Heart left ventricle (tissue), 16 donors: ENCODE measurements around the gene STK36. TPM values are rescaled to one million over a fixed set of nuclear protein-coding genes. Genes with fewer than 3 reads are reported as not detected.

Experiments
- ATAC-seq, 4 donors: fragments of 200-7000 bp; cut with Tn5 transposase; one replicate each; pipeline ENCODE4 v1.9.1; 2020 to 2022; ENCODE audit warnings: moderate library complexity in 4 of 4, mild to moderate bottlenecking in 3 of 4, moderate number of reproducible peaks in 1 of 4
- DNase-seq, 5 donors: peaks; one replicate each; pipeline ENCODE4 v3.0.0-alpha.2; 2020
- H3K27ac ChIP-seq, 12 donors: fragments of 200-600 bp; sonication (generic) in 4 of 12; one replicate each; pipeline versions ENCODE4 v1.5.0 to v1.8.0; 2016 to 2022; ENCODE audit warnings: mild to moderate bottlenecking in 2 of 12
- H3K27me3 ChIP-seq, 9 donors: fragments of 200-600 bp; sonication (generic) in 2 of 9; one replicate each; pipeline versions ENCODE4 v1.5.1 to v1.8.0; 2016 to 2022; ENCODE audit warnings: mild to moderate bottlenecking in 3 of 9
- H3K36me3 ChIP-seq, 9 donors: fragments of 200-600 bp; sonication (generic) in 2 of 9; one replicate each; pipeline versions ENCODE4 v1.5.0 to v1.8.0; 2018 to 2022; ENCODE audit warnings: mild to moderate bottlenecking in 2 of 9
- H3K4me1 ChIP-seq, 12 donors: fragments of 200-600 bp; sonication (generic) in 4 of 12; one replicate each; pipeline versions ENCODE4 v1.5.0 to v1.8.0; 2016 to 2022; ENCODE audit warnings: mild to moderate bottlenecking in 3 of 12
- H3K4me3 ChIP-seq, 12 donors: fragments of 200-600 bp; sonication (generic) in 4 of 12; one replicate each; pipeline versions ENCODE4 v1.5.0 to v1.8.0; 2017 to 2022; ENCODE audit warnings: mild to moderate bottlenecking in 9 of 12, moderate library complexity in 4 of 12
- H3K9me3 ChIP-seq, 12 donors: fragments of 200-600 bp; sonication (generic) in 4 of 12; one replicate each; pipeline versions ENCODE4 v1.5.0 to v1.8.0; 2016 to 2022; ENCODE audit warnings: mild to moderate bottlenecking in 1 of 12
- POLR2A ChIP-seq, 2 donors: fragments of 450-650 bp; IDR thresholded peaks; one replicate each; pipeline ENCODE4 v1.6.1; 2017; ENCODE audit warnings: antibody characterized with exemption in 2 of 2, mild to moderate bottlenecking in 2 of 2, moderate library complexity in 2 of 2
- WGBS, 4 donors: extraction: QIAGEN DNeasy Blood & Tissue Kit in 2 of 4; methylation state at CpG; one replicate each; pipeline versions ENCODE4 v1.1.5 to v1.1.7; 2013 to 2018; 5-methylcytosine and 5-hydroxymethylcytosine counted together
- intact Hi-C, 10 donors: fragments of 100-400 bp; cut with DNase I; formaldehyde crosslinking; loops; one replicate each; pipeline versions ENCODE4 v1.11.1 to v1.14.2; 2022
- long read RNA-seq, 3 donors: library from polyadenylated mRNA; unstranded; transcript quantifications; one replicate each; pipeline ENCODE4 v2.0.0, GENCODE V29; 2020 to 2021
- polyA plus RNA-seq, 2 donors: library from polyadenylated mRNA; stranded (reverse); fragments of 200-250 nt; gene quantifications; one replicate each; pipeline ENCODE4 v1.2.3, GENCODE V29; 2013
- total RNA-seq, 9 donors: library from RNA; depleted of rRNA in 2 of 9; stranded (reverse); fragments of >200 nt in 2 of 9; fragmentation: NEBNext Ultra II Directional in 3 of 9; extraction: Animal tissue kit (Norgen Biotek cat#: 25700) in 3 of 9; gene quantifications; one replicate each; pipeline versions ENCODE4 v1.1.0 to v1.2.4, GENCODE V29; 2016 to 2023
- TF ChIP-seq, protein P1 (sequence below), 12 donors: fragments of 200-600 bp; sonication (generic) in 4 of 12; IDR thresholded peaks; one replicate each; pipeline versions ENCODE4 v1.5.0 to v1.8.0; 2018 to 2022; ENCODE audit warnings: antibody characterized with exemption in 12 of 12, mild to moderate bottlenecking in 5 of 12
- donor health status: ischemic (EF 13 %, LVEDD 7.1; RV severe dilation, severe dysfunction).
- donor health status: healthy with polysubstance abuse.
- donor health status: DM: no; HTN: yes; CAD: no.
- donor health status: DM: no; HTN: no; CAD: no.
- donor health status: ischemic (EF 25% LVEDD 6.9; RV normal size, moderate dysfunction).
- donor health status: ischemic (EF 25% LVEDD 5.7; RV mildly dilated, moderate dysfunction).
- donor health status: healthy.
- donor health status: DM: yes; HTN: yes; CAD: no.
- donor health status: ischemic (EF 35%, LVEDD 5.7; RV mildly dilated, moderate dysfunction).
- donor health status: nonischemic (EF 11% LVEDD 7.7; RV severe dilation, severe dysfunction).
- donor health status: DM: yes; HTN: yes; CAD: no.
- donor health status: PGD.
- donor health status: ischemic (EF 29% LVEDD 5.4; RV normal size, mild dysfunction).
- donor health status: nonischemic (EF 23%, LVEDD 6.1; RV moderate dilation, normal function).

The STK36 gene, protein sequence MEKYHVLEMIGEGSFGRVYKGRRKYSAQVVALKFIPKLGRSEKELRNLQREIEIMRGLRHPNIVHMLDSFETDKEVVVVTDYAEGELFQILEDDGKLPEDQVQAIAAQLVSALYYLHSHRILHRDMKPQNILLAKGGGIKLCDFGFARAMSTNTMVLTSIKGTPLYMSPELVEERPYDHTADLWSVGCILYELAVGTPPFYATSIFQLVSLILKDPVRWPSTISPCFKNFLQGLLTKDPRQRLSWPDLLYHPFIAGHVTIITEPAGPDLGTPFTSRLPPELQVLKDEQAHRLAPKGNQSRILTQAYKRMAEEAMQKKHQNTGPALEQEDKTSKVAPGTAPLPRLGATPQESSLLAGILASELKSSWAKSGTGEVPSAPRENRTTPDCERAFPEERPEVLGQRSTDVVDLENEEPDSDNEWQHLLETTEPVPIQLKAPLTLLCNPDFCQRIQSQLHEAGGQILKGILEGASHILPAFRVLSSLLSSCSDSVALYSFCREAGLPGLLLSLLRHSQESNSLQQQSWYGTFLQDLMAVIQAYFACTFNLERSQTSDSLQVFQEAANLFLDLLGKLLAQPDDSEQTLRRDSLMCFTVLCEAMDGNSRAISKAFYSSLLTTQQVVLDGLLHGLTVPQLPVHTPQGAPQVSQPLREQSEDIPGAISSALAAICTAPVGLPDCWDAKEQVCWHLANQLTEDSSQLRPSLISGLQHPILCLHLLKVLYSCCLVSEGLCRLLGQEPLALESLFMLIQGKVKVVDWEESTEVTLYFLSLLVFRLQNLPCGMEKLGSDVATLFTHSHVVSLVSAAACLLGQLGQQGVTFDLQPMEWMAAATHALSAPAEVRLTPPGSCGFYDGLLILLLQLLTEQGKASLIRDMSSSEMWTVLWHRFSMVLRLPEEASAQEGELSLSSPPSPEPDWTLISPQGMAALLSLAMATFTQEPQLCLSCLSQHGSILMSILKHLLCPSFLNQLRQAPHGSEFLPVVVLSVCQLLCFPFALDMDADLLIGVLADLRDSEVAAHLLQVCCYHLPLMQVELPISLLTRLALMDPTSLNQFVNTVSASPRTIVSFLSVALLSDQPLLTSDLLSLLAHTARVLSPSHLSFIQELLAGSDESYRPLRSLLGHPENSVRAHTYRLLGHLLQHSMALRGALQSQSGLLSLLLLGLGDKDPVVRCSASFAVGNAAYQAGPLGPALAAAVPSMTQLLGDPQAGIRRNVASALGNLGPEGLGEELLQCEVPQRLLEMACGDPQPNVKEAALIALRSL (N-terminal part only)
- 10 to 100 TPM in 3 of 9 donors, 1 to 10 TPM in 6; 4.7 to 16.2 (median 7.9) TPM for total RNA-seq
- polyA plus RNA-seq = 1 to 10 TPM; 6.9 to 8.0 TPM
- long read RNA-seq, donor 1, partial matches to known transcripts = 1 of 1 reads
- long read RNA-seq, donor 1, other reads (novel, unspliced or antisense) = 0 of 1 reads
- long read RNA-seq, donor 2, full-length matches to known transcripts = 2 of 9 reads
- long read RNA-seq, donor 2, partial matches to known transcripts = 7 of 9 reads
- long read RNA-seq, donor 2, other reads (novel, unspliced or antisense) = 0 of 9 reads
- long read RNA-seq, donor 3, full-length matches to known transcripts = 1 of 4 reads
- long read RNA-seq, donor 3, partial matches to known transcripts = 2 of 4 reads
- long read RNA-seq, donor 3, other reads (novel, unspliced or antisense) = 1 of 4 reads

DNA sequence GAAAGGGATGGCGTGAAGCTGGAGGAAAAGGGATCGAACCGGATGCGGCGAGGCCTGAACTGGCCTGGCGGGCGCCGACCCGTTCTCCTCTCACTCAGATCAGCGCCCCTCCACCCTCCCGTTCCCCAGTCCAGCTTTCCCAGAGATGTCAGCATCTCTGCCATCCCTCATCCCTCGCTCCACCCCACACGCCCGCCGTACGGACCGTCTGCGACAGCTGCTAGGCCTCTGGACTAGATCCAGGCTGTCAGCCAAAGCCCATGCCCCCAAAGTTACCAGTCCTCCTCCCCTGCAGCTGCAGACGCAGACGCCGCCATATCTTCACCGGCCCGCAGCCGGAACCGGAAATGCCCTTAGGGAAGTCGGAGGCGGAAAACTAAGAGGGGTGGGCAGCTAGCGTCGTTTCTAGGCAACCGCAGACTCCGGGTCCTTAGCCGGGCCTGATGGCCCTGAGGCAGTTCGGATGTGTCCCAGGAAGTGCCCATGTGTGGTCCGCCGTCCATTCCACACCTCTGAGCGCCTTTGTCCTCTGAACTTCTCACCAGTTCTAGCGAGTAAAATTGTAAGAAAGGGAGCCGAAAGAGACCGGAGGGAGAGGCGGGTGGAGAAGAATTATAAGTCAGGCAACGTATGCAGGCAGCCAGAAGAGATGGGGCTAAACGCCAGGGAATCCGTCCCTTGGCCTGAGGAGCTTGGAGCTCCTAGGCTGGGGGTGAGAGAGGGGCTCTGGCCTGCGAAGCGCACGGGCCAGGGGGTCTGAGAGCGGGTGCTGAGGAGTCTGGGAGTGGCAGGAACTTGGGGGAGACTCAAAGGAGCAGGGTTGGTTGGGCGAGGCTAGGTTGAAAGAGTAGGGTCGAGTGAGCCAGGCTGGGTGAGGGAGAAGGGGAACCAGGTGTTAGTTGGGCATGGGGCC, at the start of gene STK36, which contains the start of gene RNF25:
STK36 (plus strand) TSS at position 433 of the 913 bp plus-strand sequence. CDS start 744 bp downstream, outside the sequence.
RNF25 (minus strand) TSS at position 349 of the 913 bp plus-strand sequence; CDS start at position 317, 32 bp downstream.
- ATAC-seq = peak; percentile 96 to 99 (median 98)
- Histone ChIP-seq H3K4me3 (peak within 1 kb of the TSS; percentile 75 to 97 (median 90)), H3K9me3 (no peaks in the 10 kb centered on the region), H3K27me3 (no peaks in the 10 kb centered on the region), H3K27ac (peak within 1 kb of the TSS; percentile 14 to 87 (median 82)), H3K4me1 (peaks cover 0 to 21% (median 14%) of the 10 kb centered on the region in 12 donors), H3K36me3 (peaks cover 0 to 43% (median 36%) of the 10 kb centered on the region in 9 donors)
- TF ChIP-seq, protein P1, sequence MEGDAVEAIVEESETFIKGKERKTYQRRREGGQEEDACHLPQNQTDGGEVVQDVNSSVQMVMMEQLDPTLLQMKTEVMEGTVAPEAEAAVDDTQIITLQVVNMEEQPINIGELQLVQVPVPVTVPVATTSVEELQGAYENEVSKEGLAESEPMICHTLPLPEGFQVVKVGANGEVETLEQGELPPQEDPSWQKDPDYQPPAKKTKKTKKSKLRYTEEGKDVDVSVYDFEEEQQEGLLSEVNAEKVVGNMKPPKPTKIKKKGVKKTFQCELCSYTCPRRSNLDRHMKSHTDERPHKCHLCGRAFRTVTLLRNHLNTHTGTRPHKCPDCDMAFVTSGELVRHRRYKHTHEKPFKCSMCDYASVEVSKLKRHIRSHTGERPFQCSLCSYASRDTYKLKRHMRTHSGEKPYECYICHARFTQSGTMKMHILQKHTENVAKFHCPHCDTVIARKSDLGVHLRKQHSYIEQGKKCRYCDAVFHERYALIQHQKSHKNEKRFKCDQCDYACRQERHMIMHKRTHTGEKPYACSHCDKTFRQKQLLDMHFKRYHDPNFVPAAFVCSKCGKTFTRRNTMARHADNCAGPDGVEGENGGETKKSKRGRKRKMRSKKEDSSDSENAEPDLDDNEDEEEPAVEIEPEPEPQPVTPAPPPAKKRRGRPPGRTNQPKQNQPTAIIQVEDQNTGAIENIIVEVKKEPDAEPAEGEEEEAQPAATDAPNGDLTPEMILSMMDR (IDR thresholded peaks at IDR 0.05) = no peak
- peak in 1 of 2 donors; percentile 78 for TF ChIP-seq POLR2A (IDR thresholded peaks at IDR 0.05)
- WGBS, 4 donors = 0 to 1% (median 1%) methylated on average over 46 to 49 of the region's 49 CpGs
- intact Hi-C loops = loop anchor here in 3 of 10 donors (1.0 to 5.0 kb wide), 3 partner anchors 13 to 265 kb away; partner anchors contain the start of genes BCS1L (in 1 of the 3) and ZNF142 (in 1 of the 3)
- peak; percentile 87 to 91 (median 89) for DNase-seq

DNA sequence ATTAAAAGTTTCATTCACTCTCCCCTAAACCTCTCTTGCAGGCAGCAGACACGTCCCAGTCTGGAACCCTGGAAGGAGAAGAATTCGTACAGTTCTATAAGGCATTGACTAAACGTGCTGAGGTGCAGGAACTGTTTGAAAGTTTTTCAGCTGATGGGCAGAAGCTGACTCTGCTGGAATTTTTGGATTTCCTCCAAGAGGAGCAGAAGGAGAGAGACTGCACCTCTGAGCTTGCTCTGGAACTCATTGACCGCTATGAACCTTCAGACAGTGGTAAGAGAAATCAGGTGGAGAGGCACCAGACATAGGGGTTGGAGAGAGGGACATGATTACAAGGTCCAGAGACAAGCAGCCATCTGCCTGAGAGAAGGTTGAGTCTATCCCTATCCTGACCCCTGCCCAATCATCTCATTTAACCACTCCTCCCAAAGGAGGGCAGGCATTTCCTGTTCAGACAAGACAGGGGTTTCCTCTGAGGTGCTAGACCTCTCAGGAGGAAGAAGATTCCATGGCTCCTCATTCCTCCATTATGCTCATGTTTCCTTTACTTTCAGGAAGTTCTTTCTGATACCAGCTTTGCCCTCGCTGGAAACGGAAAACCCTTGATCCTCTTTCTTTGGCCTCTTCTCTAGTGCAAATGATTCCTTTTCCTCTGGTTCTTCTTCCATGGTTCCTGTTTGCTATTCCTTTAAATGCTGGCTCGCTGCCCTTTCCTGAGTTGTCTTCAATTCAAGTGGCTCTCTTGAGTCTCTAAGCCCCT, 49.1 kb upstream of the STK36 start:
- no peak overlapping the region for H3K4me3 ChIP-seq
- peaks cover 0 to 19% (median 0%) of the 10 kb centered on the region in 12 donors for H3K4me1 ChIP-seq
- H3K27me3 ChIP-seq = no peaks in the 10 kb centered on the region
- no peak for TF ChIP-seq POLR2A (IDR thresholded peaks at IDR 0.05)
- TF ChIP-seq, protein P1 (IDR thresholded peaks at IDR 0.05) = no peak
- 45 to 48% (median 46%) methylated on average over 7 of the region's 7 CpGs for WGBS, 4 donors
- DNase-seq = no peak
- ATAC-seq = peak in 3 of 4 donors; percentile 11 to 77 (median 53)
- no peaks in the 10 kb centered on the region for H3K9me3 ChIP-seq
- intact Hi-C loops = no loop called here
- no peaks in the 10 kb centered on the region for H3K36me3 ChIP-seq
- peak overlapping the region in 1 of 12 donors; percentile 75 for H3K27ac ChIP-seq
